B cell (primary cell): Measurements from ENCODE around the gene HILPDA.

Experiments
- CTCF ChIP-seq: fragments of 200-600 bp; IDR thresholded peaks from one replicate; pipeline ENCODE4 v1.8.0; 2022; ENCODE audit warnings: antibody characterized with exemption, mild to moderate bottlenecking
- EZH2 ChIP-seq: IDR thresholded peaks from 2 replicates; pipeline ENCODE4 v1.6.1; 2012; ENCODE audit warnings: borderline replicate concordance, low read depth, mild to moderate bottlenecking, moderate library complexity, low read length; ENCODE audit not compliant: insufficient read depth, poor library complexity, severe bottlenecking

DNA sequence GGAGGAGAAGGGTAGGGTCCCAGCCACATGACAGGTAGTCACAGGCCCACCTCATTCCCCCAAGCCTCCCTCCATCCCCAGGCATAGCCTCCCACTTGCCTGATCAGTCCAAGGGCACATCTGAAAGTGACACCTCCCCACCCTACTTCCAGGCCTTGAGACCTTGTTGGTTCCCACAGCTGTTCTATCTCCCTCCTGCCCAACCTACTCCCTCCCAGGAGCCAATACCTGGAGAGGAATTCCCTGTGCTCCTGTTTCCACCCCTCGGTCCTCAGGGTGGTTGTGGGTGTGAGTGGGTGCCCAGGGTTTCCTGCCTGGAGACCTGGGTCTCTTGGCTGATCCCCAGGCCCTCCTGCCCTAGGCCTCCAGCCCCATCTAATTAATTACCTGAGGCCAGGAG is 34.3 kb upstream of the HILPDA start:
- TF ChIP-seq CTCF (no peak), EZH2 (no peak)
